Endothelial cell of hepatic sinusoid (primary cell): ENCODE measurements around the gene STXBP6.

Experiments
- in situ Hi-C: cut with HindIII; loops from 2 replicates; pipeline ENCODE4 v1.10.0; 2017; ENCODE audit warnings: low sequenced_read_pairs

The STXBP6 gene

GRCh38 chr14:25049568-25050268 is at the start of gene STXBP6:
STXBP6 (minus strand) TSS chr14:25050147; CDS start chr14:24974818, 75,329 bp downstream.
- in situ Hi-C loops: no loop called here

DNA sequence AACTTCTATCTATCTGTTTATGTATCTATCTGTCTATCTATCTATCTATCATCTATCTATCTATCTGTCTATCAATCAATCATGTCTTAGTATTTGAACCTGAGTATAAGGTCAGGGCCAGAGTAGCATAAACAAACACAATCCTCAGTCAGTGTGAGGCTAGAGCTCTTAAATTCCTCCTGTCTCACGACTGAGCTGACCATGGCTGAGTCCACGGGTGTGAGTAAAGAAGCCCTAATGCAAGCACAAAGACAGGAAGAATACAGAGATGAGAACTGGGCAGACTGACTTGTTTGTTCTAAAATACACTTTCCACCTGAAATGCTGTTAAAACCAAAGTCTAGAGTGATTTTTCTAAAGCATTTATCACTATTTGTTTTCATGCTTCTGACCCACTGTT is 47.2 kb upstream of the STXBP6 start:
- in situ Hi-C loops: no loop called here

DNA sequence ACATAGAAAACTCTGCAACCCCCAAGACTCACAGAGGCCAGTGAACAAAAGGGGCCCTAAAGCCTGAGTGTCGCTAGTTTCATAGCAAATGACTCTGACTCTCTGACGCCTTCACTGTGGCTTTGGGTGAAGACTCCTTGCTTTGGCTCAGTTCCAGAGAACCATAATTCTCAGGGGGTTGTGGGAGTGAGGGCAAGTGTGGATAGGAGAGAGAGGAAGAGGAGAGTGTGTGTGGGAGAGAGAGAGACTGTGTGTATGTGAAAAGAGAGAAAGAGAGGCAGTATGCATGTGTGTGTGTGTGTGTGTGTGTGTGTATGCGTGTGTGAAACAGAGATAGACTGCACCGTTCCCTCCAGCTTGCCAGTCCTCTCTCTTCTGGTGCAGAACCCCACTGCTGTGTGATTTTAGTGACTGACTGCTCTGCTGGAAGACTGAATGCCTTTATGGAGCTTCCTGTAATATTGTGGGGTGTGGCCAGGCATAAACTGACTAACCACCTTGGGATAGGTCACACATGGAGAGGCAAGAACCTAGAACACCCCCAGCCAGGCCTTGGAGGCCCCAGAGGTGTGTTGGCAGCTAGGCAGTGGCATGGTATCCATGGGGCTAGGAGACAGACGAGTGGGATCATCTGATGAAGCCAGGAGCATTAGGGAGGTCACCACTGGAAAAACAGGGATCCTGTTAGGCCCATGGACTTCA is 45.9 kb upstream of the STXBP6 start:
- in situ Hi-C loops: no loop called here

DNA sequence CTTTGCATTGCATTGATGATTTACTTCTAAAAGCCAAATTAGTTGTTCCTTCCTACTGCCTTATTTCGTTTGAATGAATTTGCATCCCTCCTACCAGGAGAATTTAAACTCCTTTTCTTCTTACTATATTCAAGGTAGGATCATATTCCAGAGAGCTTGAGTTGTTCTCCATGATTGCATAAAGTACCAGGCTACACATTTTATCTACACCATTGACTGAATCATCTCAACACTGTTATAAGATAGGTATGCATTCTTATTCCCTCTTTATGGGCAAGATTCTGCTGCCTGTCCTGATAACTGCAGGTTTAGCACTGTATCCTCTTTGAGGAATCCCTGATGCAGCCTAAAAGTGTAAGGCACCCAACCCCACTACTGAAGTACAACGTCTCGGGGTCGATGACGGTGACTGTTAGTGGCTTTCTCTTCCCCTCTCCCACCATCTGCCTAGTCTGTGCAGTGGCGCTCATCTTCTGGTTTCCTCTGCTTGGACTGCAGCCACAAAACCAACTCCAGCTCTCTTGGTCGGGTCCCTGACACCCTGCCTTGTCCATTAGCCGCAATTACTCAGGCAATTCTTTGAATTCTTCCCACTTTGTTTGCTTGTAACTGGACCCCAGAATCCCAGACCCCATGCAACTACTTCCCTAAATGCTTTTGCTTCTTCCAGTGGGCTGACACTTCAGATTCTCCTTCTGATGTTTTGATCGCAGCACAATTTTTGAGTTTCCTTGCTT is 44.4 kb upstream of the STXBP6 start:
- in situ Hi-C loops: no loop called here

DNA sequence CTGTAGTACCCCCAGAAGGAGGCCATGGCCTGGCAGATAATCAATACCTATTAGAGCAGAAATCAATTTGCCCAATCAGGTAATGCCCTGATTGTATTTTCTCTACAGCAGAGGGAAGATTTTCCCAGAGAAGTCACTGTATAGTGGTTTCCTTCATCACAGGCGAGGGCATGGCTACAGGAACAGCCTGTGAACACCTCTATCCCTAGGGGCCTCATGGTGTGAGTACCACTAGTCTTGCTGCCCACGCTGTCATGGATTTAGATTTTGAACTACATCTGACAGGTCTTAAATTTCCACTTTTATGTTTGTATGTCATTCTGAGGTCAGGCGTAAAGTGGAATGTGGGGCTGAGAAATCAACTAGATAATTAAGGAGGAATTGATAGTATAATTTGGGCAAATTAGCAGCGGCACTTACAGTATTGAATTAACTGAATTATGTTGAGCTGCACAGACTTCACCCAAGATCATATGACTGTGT is 42.4 kb upstream of the STXBP6 start:
- in situ Hi-C loops: no loop called here

DNA sequence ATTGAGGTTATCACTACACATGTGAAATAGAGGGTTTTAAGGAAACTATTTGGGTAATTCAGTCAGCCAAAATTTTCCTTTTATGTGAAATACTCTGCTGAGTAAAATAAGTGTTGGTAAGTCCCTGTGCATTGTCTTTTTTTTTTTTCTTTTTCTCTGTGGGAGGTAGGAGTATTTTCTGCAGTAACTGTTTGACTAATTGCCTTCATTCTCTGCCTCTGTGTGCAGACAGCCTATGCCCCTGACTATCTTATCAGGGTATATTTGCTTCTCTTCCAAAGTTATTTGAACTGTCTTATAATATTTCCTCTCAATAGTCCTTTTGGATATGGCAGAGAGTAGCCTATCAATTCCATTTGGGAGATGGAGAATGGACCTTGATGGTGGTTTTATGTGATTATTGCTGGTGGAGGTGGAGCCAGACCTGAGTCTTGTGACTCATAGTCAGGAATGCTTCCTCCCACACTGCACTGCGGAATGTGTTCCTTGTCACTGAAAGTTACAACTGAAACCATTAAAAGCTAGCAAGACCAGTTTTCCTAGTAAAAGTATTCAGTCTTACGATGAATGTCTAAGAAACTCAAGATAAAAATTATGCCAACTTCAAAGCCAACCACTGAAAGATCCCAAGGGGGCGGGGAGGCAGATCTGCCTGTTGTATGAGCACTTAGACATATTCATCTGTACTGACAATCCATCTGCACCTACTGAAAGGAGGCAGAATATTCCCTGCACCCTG is 40.9 kb upstream of the STXBP6 start:
- in situ Hi-C loops: no loop called here

GRCh38 chr14:25090256-25090655 is 40.3 kb upstream of the STXBP6 start:
- in situ Hi-C loops: no loop called here

DNA sequence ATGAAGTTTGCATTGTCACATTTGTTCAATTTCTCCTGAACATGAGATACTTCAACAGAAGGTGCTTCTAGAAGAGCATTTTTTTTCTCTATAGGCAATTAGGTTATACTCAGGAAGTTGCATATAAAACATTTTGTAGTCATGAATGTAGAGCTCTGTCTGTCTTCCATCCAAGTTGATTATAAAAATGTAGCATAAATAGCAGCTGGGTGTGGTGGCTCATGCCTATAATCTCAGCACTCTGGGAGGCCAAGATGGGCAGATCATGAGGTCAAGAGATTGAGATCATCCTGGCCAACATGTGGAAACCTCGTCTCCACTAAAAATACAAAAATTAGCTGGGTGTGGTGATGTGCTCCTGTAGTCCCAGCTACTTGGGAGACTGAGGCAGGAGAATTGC is 39.5 kb upstream of the STXBP6 start:
- in situ Hi-C loops: no loop called here

- in situ Hi-C loops: no loop called here
Measured at GRCh38 chr14:25086821-25087396, 37.0 kb upstream of the STXBP6 start.

DNA sequence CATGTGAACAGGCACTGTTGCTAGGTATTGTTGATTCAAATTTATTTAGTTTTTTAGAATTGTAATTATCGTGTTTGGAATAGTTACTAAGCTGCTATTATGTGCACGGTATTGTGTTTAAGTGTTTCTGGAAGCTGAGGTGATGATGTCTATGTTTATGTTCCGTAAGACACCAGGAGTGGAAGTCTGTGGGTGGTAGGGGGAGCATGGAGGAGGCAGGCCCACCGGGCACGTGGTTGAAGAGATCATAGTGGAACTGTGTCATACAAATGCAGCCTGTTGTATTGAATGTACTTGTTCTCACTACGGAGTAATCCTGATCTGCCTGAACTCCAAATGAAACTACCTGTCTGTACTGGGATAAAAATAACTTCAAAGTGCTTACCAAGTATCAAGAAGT is 36.1 kb upstream of the STXBP6 start:
- in situ Hi-C loops: no loop called here

DNA sequence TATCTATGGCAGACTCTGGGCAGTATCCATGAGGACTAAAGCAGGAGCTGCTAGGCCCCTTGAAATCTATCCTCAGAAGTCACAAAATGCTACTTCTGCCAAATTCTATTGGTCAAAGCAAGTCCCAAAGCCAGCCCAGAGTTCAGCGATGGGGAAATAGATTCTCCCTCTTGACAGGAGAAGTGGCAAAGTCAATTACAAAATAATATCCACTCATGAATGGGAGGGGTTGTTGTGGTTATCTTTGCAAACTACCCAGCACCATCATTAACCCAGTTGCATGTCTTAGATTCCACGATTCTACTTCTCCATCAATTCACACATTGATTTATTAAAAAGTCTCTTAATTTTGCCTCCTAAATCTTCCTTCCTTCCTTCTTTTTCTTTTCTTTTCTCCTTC is 30.7 kb upstream of the STXBP6 start:
- in situ Hi-C loops: no loop called here

- in situ Hi-C loops: no loop called here
Measured at GRCh38 chr14:25079311-25079710, 29.4 kb upstream of the STXBP6 start.

DNA sequence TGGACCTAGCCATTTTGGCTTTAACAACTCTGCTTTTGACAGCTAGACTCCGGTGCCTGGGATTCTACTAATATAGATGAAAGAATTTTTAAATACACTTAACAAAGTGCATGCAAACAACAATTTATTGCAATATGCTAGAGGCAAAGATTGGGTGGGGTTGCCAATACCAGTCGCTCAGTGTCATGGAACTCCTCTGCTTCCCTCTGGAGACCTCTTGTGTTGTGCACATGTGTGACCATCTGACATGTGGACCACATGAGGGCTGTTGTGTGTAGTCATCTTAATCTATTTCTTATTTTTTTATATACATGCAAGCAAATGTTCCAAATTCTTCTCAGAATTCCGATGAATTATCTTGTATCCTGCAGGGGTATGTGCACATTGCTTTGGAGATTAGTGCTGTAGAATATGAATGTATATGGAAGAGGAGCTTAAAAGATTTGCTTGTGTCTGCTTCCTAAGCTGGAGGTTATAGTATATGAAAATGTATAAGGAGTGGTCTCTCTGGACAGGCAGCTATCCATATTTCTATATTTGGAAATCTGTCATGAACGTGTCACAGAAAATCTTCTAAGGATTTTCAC is 24.2 kb upstream of the STXBP6 start:
- in situ Hi-C loops: no loop called here

DNA sequence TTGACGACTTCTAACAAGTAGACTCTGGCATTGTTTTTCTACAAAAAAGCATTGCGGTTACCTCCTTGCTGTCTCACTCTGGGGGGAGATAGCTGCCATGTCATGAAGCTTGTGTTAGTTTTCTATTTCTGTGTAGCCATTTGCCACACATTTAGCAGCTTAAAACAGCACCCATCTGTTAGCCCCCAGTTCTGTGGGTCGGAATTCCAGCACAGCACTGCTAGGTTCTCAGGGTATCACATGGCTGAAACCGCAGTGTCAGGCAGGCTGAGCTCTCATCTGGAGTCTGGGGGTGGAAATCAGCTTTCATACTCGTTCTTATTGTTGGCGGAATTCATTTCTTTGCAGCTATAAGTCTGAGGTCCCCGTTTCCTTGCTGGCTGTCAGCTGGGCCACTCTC is 19.9 kb upstream of the STXBP6 start:
- in situ Hi-C loops: no loop called here

GRCh38 chr14:25067600-25067999 is 17.7 kb upstream of the STXBP6 start:
- in situ Hi-C loops: no loop called here

DNA sequence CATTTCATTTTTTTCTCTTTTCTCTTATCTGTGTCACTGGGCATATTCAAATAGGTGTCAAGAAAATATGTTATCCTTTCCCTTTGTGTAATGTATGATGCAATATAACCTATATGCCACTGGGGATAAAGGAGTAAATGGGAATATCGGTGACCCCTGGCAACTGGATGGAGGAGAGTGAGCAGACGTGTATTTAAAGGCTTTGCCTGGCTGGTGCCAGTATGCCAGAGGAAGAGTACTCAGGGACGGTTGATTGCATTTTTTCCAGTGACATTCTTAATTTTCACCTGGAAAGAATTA is 12.0 kb upstream of the STXBP6 start:
- in situ Hi-C loops: no loop called here

GRCh38 chr14:25056688-25057078 is 6.7 kb upstream of the STXBP6 start:
- in situ Hi-C loops: no loop called here

- in situ Hi-C loops: no loop called here
Measured at GRCh38 chr14:25055992-25056687, 6.2 kb upstream of the STXBP6 start.

DNA sequence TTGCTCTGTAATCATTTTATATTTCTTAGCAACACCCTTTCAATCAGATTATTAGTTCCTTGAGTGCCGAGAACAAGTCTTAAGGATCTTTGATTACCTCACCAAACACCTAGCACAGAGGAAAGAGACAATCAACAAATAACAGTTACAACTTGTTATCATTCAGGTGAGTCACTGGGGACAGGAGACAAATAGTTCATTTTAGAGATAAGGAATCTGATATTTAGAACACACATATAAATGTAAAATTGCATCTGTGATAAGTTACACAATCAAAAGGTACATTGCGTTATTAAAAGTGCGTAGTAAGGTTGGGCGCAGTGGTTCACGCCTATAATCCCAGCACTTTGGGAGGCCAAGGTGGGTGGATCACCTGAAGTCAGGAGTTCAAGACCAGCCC is 5.1 kb upstream of the STXBP6 start:
- in situ Hi-C loops: no loop called here

GRCh38 chr14:25053585-25053984 is 3.6 kb upstream of the STXBP6 start:
- in situ Hi-C loops: no loop called here
